HG03066 (cell line): ENCODE data around the gene EHD4.
A peak's percentile ranks its signal among the peaks of the same experiment; 100 is the strongest.

Source experiments
- ATAC-seq: cut with Tn5 transposase; IDR thresholded peaks from one replicate; pipeline ENCODE4 v1.9.1; 2021; ENCODE audit warnings: low read depth; ENCODE audit not compliant: unreplicated experiment

The EHD4 gene

GRCh38 chr15:41981371-41982132 is 9.2 kb upstream of the EHD4 start:
- no peak for ATAC-seq

DNA sequence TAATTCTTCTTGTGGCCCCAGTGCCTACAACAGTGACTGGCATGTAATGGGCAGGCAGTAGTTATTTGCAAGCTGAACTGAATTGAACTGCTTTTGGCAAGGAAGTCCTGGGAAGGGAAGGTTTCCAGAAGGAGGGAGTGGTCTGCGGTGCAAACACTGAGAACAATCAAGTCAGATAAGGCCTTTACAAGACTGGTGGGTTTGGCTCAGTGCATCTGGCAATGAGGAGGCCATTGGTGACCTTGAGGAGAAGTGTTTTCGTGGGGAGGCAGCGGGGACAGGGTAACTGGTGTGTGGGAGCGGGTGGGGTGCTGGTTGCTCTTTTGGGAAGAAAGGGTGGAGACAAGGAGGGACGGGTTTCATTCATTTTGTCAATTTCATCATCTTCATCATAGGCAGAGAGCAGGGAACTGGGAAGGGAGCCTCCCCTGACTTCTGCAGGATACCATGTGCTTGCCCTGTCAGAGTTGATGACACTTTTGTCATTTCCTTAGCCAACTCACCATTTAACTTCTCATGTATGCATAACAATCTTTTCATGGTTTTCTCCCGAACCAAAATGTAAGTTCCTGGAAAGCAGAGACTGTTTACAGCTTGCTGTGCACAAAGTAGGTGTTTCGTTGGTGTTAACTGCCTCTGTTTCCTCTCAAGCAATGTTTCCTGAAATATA is 8.4 kb upstream of the EHD4 start:
- no peak for ATAC-seq

DNA sequence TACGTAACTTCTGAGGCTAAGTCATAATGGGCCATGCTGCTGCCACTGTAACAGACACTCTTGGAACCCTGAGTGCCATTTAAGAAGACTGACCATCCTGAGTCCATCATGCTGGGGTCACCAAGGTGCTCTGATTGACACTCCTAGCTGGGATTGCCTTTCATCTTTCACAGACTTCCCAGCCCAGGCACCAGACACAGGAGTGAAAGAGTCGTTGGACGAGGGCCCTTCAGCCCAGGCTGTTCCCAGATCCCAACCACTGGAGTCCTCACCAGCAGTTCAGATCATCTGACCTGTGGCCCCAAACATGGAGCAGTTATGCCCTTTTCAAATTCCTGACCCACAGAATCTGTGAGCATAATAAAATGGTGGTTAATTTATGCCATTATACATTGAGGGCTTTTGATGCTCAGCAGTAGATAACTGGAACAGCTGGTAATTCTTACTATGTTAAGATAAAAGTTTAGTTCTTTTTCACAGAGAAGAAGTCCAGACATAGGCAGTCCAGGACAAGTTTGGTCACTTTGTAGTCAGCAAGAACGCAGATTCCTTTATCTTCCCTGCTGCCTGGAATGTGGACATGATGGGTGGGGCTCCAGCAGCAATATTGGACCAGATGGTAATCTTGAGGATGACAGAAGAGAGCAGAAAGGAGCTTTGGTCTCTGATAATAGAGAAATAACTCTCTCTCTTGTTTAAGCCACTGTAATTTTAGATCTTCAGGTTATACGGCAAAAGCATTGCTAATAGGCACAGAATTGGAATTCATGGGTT is 7.3 kb upstream of the EHD4 start:
- no peak for ATAC-seq

DNA sequence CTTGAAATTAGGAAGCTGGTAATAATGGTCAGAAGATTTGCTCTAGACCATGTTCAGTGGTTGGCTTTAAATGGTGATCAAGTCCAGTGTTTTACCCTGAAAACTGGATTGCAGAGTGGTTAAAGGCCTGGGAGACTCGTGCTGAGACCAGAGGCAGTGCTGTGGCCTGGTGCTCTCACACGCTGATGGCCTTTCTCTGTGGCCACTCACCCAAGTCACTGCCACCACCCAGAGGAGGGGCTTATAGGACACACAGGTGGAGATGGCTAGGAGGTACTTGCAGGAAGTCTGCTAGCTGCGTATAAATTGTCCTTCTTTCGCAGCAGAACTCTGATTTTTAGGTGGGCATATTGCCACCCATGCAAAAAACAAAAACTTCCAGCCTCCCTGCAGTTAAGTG is 6.2 kb upstream of the EHD4 start:
- no peak for ATAC-seq

- ATAC-seq, result no peak
Observed at GRCh38 chr15:41977757-41978383, 5.5 kb upstream of the EHD4 start.

GRCh38 chr15:41975669-41976068 is 3.3 kb upstream of the EHD4 start:
- ATAC-seq, result no peak

DNA sequence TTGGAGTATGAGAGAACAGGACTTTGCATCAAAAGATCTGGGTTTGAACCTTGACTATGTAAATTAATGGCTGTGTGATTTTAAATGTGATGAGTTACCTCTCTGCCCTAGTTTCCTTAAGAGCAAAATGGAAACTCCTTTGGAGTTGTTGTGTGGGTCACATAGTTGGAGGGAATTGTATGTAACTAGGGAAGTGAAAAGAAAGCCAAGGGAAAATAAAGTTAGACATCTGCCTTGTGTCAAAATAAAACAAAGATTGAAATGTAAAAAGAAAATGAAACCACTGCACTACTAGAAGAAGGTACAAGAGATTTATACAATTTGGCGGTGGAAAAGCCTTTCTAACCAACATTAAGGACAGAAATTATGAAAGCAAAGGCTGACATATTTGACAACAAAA is 1.7 kb upstream of the EHD4 start:
- no peak for ATAC-seq

- peak; percentile 22 for ATAC-seq
Observed at GRCh38 chr15:41971895-41972252, 483 bp downstream of the EHD4 start.

- ATAC-seq, result peak; percentile 51
Observed at GRCh38 chr15:41971089-41971894, 1.1 kb downstream of the EHD4 start.

- no peak for ATAC-seq
Observed at GRCh38 chr15:41970456-41970855, 1.9 kb downstream of the EHD4 start.

GRCh38 chr15:41969851-41970431 is 2.4 kb downstream of the EHD4 start:
- ATAC-seq, result no peak

GRCh38 chr15:41968701-41969100 is 3.7 kb downstream of the EHD4 start:
- ATAC-seq, result no peak

DNA sequence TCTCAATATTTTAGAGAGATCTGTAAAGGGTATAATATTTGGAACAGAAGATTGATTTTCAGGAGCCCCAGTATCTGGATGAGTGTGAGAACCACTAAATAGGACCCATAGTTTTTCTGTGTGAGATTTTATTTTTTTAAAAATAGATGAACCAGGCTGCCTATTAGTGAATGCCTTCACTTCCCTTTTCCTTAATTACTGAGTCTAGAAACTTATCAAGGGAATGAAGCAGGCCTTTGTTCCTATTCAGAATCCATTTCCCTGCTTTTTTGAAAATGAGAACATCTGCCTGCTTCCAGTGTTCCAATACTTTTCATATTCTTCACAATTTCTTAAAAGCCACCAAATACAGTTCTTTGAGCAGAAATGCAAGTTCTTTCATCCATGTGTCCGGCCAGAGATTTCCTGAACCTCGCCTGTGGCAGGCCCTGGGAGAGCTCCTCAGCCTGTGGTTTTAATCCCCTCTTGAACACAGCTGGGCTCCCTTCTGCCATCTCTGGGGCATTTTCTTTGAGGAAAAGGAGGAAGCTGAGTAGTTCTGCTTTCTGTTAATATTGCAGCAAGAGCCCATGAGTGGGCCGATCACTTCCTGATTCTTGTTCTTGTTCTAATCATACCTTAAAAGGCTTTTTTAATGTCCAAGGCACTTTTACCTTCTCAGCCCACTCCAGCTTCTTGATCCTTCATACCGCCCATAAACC is 4.7 kb downstream of the EHD4 start:
- ATAC-seq, result no peak

DNA sequence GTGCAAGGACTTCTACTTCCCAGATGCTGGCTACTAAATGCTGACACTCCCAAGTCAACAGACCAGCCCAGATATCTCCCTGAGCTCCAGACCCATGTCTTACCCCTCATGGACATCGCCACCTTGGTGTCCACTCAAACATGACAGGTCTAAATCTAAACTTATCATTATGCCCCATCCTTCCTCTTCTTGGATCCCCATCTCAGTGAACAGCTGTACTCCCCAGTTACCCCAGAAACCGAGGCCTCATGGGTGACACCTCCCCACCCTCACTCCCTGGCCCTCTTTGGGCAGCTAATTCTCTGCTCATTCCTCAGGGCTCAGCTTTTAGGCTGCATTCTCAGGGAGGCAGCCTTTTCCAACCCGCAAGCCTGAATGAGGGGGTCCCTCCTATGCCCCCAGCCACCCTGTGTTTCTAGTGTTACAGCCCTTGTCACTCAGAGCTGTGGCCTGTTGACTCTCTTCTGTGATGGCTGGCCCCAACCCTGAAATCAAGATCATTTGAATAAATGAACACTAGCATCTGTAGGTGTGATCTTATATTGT is 5.4 kb downstream of the EHD4 start:
- no peak for ATAC-seq

- no peak for ATAC-seq
Observed at GRCh38 chr15:41966414-41966812, 5.9 kb downstream of the EHD4 start.

- ATAC-seq, result no peak
Observed at GRCh38 chr15:41965441-41966413, 6.6 kb downstream of the EHD4 start.

DNA sequence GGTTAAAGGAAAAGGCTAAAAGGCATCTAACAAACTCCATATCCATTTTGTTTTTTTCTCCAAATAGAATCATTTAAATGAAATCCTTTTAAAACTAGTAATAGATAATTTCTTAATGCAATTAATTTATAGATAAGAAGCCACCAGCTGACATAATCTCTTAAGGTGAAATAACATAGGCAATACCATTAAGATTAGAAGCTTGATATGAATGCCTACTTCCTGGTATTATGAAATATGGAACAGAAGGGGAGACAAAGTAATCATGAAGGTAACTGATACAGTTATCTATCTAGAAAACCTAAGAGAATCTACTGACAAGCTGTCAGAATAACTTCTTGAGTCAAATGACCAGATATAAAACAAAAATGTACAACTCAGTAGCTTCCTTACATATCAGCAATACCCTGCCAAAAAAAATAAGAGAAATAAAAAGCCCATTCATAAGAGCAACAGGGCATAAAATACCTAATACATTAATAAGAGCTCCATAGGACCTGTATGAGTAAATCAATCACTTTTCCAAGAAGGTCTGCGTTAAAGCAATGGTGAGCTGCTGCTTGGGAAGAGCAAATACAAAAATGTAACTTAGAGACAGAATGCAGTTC is 10.7 kb downstream of the EHD4 start:
- ATAC-seq, result no peak
